Stimulated activated CD4-positive, alpha-beta T cell treated with anti-CD3 and anti-CD28 coated beads, Interleukin-4, amount 100 ng/mL, for 4 hours (primary cell): ENCODE results near the gene CFAP90.
A peak's percentile ranks its signal among the peaks of the same experiment; 100 is the strongest.

Experiments used
- DNase-seq, 2 experiments: peaks; one replicate each; pipeline ENCODE4 v3.0.0-alpha.2; 2020

The CFAP90 gene, protein sequence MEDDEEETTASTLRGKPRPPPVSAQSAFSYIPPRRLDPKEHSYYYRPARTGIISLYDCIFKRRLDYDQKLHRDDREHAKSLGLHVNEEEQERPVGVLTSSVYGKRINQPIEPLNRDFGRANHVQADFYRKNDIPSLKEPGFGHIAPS

GRCh38 chr5:7850395-7851239, at the start of gene CFAP90:
TSS of gene CFAP90 (minus strand) at chr5:7851133. CDS start at chr5:7851021, 112 bp downstream.
- peak; percentile 21 to 34 for DNase-seq

DNA sequence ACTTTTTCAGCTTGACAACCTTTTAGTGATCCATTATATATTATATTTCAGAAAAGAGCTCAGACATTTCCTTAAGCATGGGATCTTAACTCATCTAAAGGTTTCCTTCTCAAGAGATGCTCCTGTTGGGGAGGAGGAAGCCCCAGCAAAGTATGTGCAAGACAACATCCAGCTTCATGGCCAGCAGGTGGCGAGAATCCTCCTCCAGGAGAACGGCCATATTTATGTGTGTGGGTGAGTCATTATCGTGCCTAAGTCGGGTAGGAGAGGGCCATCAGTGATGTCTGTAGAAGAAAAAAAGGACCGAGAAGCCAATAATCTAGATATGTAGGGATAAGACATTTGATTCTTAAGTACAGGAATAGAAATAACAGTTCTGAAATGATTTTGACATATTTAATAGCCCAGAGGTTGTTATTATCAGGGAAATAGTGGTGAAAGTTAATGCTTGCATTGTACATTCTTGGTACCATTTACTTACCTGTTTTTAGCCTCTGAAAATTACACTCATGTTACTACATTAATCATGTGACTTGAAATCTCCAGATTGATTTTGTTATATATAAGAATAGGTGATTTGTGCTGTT, 46.2 kb upstream of the CFAP90 start:
- no peak for DNase-seq

DNA sequence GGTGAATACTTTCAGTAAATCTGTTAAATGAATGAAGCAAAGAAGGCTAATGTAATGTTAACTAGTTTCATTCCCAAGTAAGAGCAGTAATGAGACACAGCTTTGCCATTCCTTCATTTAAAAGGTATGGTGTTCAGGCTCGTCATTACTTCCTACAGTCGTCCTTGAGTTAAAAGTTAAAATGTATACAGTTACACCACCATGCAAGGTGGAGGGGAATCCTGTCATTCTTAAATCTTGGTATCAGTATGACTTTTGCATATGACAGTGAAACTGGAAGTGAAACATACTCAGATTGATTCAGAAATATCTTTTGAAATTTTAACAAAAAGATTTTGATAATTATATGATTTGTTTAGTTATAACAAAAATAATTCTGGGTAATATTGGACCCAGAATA, 43.9 kb upstream of the CFAP90 start:
- DNase-seq = no peak

DNA sequence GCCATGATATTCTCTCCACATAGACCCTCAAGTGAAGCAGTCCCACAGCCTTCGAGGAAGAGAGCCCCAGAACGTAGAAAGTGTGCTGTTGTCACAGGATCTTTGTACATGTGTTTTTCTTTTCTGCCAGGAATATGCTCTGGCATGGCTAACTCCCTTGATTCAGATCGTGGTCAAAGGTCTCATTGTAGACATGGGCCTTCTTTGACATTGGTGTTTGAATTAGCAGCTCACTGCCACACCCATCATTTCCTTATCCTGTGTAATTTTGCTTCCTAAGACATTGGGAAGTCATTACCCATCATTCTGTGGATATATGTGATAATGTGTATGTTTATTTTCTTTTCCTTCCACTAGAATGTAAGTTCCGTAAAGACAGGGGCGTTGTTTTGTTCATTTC, 43.5 kb upstream of the CFAP90 start:
- no peak for DNase-seq

GRCh38 chr5:7888901-7889300, 38.0 kb upstream of the CFAP90 start:
- DNase-seq = no peak

- no peak for DNase-seq
Measured at GRCh38 chr5:7886849-7887475, 36.0 kb upstream of the CFAP90 start.

DNA sequence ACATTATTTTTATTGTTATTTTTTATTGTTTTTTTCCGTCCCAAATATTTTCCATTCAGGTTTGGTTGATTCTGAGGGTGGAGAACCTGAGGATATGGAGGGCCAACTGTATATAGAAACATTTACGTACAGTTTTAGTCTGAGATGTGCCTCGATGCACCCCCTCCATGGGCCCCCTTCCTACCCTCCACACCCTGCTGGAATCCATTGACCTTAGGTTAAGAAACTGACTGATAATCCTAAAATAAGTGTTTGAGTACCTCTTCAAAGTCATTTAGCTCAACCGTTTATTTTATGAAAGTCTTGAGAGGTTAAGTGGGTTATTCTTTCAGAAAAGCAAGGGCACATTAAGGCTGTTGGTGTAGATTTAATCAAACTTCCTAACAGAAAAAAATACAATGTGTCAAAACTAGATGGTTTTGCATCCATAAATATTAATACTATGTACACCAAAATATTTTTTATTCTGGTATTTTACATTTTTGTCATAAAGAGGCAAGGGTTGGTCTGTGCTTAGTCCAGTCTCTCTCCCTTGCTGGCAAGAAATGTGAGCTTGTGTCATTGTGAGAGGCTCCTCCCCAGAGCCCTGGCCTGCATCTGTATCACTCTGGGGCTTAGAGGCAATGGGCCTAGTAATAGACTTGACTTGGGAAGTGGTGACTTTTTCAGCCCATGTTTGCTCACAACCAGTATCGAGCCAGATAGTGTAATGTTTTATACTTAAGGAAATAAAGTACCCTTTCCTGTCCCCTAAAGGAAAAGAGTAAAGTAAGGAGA, 33.7 kb upstream of the CFAP90 start:
- no peak for DNase-seq

- no peak for DNase-seq
Measured at GRCh38 chr5:7882926-7883325, 32.0 kb upstream of the CFAP90 start.

DNA sequence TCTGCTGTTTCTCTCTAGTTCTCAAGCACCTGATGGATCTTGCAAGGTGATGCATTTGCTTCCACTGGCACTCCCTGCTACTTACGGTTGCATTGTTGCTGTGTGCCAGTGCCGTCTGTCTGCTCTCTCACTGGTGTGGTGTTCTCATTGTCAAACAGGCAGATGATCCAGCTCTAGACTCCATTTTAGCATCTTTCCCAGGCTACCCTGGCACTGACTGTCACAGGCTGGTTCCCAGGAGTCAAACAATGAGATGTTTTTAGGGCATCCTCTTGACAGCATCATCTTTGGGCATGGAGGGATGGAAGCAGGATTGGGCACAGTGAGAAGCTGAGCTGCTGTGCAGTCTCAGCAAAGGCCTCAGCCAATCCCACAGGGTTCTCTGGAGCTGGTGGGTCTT, 30.9 kb upstream of the CFAP90 start:
- no peak for DNase-seq

GRCh38 chr5:7881091-7881490, 30.2 kb upstream of the CFAP90 start:
- DNase-seq = no peak

GRCh38 chr5:7878381-7878873, 27.5 kb upstream of the CFAP90 start:
- no peak for DNase-seq

DNA sequence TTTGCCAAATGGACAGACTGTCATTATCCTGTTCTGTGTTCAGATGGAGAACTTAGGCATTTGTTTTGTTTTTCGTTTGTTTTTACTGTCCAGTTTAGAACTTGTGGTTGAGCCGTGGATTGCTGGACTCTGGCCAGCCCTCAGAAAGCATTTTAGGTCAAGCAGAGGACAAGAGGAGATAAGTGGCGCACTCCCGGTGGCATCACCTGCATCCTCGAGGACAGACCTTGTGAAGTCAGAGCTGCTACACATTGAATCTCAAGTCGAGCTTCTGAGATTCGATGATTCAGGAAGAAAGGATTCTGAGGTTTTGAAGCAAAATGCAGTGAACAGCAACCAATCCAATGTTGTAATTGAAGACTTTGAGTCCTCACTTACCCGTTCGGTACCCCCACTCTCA, 26.9 kb upstream of the CFAP90 start:
- DNase-seq = no peak

- DNase-seq = no peak
Measured at GRCh38 chr5:7876867-7877266, 25.9 kb upstream of the CFAP90 start.

- no peak for DNase-seq
Measured at GRCh38 chr5:7875151-7875550, 24.2 kb upstream of the CFAP90 start.

GRCh38 chr5:7874639-7875038, 23.7 kb upstream of the CFAP90 start:
- no peak for DNase-seq

GRCh38 chr5:7873216-7873615, 22.3 kb upstream of the CFAP90 start:
- DNase-seq = no peak

GRCh38 chr5:7872517-7873130, 21.7 kb upstream of the CFAP90 start:
- no peak for DNase-seq

DNA sequence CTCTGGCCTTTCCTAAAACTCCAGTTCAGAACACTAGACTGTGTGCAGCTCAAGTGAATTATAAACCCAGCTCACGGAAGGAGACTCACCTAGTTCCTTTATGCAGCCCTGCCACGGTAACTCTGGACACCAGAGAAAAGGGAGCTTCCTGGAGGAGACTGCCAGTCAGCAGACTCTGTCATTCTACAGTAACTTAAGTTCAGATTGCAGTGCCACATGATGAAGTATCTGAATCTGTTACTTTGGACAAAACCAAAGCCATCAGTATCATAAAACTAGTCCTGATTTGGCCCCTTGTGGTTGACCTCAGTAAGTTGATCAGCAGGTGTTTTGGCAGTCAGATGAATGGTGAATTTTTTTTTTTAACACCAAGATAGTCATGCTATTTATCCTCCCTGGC, 20.7 kb upstream of the CFAP90 start:
- DNase-seq = no peak

DNA sequence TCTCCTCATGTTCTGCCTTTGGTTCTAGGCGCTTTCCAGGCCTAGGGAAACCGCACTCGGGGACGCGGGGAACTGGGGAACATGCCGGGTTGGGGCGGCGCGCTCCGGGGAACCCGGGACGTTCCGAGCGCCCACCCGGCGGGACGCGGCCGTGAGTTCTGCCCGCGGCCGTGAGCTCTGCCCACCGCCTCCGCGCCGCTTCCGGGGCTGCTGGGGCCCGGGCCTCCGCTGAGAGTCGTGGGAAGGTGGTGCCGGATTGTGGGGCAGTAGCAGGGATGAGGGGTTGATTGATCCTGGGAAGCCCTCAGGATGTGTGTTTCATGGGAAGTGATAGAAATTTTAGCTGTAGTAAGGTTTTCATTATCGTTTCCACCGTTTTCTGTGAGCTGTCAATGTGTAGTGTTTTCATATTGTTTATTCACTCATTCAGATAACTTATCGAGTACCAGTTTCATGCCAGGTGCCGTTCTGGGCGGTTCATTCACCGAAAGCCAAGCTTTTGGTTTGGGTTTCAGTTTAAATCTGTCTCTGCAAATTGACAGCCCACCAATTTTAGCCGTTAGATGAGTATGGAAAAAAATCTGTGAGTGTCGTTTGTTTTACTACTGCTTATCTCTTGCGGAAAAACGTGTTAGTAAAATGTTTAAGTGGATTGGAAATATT, 18.7 kb upstream of the CFAP90 start:
- peak in 1 of 2 experiments; percentile 33 for DNase-seq

DNA sequence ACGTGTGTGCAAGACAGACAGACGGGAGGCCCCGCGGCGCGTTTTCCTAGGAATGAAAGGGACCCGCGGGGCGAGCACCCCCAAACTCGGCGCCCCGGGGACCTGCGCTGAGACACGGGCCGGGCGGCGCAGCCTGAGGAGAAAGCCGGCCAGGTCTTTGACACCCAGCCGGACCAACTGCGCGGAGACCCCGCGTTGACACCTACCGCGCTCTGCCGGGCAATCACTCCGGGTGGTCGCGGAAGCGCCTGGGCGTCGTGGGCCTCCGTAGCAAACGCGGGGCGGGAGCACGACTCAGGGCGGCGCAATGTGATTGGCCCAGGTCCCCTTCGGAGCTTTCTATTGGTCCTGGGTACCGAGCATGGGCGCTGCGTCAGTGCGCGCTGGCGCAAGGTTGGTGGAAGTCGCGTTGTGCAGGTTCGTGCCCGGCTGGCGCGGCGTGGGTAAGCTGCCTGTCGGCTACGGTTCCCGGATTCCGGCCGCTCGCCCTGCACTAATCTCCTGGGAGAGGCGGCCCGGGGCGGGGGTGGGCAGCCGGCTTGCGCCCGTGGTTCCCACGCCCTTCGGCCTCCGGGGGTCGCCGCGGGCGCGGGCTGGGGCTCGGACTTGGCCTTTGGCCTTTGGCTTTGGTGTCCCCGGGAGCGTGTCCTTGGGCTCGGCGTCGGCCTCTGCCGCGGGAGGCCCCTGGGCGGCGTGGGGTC, 18.0 kb upstream of the CFAP90 start, which contains the start of the genes FASTKD3 and MTRR:
Gene FASTKD3, minus strand, starts transcription at position 259 of the 701 bp plus-strand sequence. CDS start 948 bp downstream, outside the sequence.
Gene MTRR, plus strand, starts transcription at position 376 of the 701 bp plus-strand sequence. CDS start 1,647 bp downstream, outside the sequence.
- DNase-seq = peak; percentile 85 to 88

GRCh38 chr5:7868427-7868772, 17.5 kb upstream of the CFAP90 start:
- DNase-seq = no peak
